Uterus (tissue), 2 donors: Measurements from ENCODE around the gene PLPPR5.
"Not testable (repeated sequence)": the region's sequence is repeated elsewhere in the genome, so short reads cannot be mapped to it uniquely, and the experiment has no call there.

Experiments
- POLR2A ChIP-seq, 2 donors: fragments of 450-650 bp; IDR thresholded peaks; one replicate each; pipeline ENCODE4 v1.6.1; 2016; ENCODE audit warnings: antibody characterized with exemption in 2 of 2, mild to moderate bottlenecking in 1 of 2, moderate library complexity in 1 of 2
- TF ChIP-seq, protein P1 (sequence below), 4 experiments: fragments of 200-600 bp in 2 of 4; fragments of 450-650 bp in 2 of 4; sonication (generic) in 2 of 4; IDR thresholded peaks; one replicate each; pipeline ENCODE4 v1.5.1; 2016 to 2019; ENCODE audit warnings: antibody characterized with exemption in 4 of 4, mild to moderate bottlenecking in 2 of 4, moderate library complexity in 1 of 4

DNA sequence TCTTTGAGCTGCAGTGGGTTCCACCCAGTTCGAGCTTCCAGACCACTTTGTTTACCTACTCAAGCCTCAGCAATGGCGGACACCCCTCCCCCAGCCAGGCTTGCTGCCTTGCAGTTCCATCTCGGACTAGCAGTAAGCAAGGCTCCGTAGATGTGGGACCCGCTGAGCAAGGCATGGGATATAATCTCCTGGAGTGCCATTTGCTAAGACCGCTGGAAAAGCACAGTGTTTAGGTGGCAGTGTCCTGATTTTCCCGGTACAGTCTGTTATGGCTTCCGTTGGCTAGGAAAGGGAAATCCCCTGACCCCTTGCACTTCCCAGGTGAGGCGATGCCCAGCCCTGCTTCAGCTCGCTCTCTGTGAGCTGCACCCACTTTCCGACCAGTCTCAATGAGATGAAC lies 123.4 kb downstream of the PLPPR5 start:
- TF ChIP-seq, protein P1, sequence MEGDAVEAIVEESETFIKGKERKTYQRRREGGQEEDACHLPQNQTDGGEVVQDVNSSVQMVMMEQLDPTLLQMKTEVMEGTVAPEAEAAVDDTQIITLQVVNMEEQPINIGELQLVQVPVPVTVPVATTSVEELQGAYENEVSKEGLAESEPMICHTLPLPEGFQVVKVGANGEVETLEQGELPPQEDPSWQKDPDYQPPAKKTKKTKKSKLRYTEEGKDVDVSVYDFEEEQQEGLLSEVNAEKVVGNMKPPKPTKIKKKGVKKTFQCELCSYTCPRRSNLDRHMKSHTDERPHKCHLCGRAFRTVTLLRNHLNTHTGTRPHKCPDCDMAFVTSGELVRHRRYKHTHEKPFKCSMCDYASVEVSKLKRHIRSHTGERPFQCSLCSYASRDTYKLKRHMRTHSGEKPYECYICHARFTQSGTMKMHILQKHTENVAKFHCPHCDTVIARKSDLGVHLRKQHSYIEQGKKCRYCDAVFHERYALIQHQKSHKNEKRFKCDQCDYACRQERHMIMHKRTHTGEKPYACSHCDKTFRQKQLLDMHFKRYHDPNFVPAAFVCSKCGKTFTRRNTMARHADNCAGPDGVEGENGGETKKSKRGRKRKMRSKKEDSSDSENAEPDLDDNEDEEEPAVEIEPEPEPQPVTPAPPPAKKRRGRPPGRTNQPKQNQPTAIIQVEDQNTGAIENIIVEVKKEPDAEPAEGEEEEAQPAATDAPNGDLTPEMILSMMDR (IDR thresholded peaks at IDR 0.05): not testable (repeated sequence)
- TF ChIP-seq POLR2A (IDR thresholded peaks at IDR 0.05): not testable (repeated sequence)
